Activated CD4-positive, alpha-beta T cell treated with anti-CD3 and anti-CD28 coated beads, Interleukin-2, amount 50 U/mL, for 1 hour (primary cell): ENCODE results near the gene SLC39A7.

ENCODE experiments used
- DNase-seq: peaks from one replicate; pipeline ENCODE4 v3.0.0-alpha.2; 2020

SLC39A7 gene

DNA sequence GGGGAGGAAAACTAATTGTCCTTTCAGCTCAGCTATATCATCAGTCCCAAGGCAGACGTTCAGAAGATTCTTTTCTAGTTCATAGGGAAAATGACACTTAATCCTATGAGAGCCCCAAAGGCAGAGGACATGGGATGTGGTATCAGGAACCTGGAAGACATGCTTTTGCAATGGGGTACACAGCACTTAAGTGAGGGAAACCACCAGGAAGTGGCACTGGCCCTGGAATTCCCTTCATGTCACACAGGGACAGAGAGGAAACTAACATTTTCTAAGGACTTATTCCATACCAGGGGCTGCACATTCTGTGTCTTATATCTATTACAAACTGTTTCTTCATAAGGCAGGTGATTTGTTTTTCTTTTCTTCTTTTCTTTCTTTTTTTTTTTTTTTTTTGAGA, 42.8 kb downstream of the SLC39A7 start:
- no peak for DNase-seq

DNA sequence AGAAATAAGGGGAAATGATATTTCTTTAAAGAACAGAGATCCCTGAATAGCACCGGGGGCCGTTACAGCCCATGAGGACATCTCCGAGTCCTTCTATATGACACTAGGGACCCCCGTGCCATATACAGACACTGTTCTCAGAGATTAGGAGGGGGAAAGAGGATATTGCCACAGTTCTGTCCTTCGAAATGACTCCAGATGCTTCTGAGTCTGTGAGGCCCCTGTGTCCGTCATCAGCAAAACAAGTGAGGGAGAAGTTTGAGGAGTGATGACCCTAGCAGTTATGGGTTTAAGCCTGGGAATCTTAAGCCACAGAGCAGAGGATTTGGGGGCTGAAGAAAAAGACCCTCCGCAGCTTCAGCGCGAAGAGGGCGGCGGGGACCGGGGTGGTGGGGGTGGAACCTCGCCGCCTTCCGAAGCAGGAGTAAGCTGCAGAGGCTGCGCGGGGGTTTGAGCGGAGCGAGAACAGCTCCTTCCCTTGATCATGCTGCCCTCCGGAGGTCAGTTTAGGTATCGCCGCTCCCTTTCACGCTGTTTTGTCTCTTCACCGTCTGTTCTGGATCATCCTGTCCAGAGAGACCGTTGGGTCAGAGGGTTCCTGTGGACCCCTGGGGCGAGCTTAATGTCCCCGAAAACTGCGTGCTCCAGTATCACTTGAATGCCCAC, 47.4 kb downstream of the SLC39A7 start:
- DNase-seq, result peak; percentile 92

DNA sequence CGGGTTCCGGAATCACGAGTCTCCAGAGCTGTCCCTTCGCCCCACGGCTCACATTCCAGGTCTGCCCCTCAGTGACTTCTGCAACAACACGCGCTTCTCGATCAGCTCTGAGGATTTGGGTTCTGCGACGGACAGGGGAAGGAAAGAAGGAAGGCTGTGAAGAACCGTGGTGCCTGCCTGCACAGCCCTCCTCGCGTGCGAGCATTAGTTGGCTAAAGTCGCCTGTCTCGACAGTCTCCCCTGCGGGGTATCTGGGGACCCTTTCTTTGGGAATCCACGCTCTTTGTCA, 47.9 kb downstream of the SLC39A7 start:
- DNase-seq, result no peak

DNA sequence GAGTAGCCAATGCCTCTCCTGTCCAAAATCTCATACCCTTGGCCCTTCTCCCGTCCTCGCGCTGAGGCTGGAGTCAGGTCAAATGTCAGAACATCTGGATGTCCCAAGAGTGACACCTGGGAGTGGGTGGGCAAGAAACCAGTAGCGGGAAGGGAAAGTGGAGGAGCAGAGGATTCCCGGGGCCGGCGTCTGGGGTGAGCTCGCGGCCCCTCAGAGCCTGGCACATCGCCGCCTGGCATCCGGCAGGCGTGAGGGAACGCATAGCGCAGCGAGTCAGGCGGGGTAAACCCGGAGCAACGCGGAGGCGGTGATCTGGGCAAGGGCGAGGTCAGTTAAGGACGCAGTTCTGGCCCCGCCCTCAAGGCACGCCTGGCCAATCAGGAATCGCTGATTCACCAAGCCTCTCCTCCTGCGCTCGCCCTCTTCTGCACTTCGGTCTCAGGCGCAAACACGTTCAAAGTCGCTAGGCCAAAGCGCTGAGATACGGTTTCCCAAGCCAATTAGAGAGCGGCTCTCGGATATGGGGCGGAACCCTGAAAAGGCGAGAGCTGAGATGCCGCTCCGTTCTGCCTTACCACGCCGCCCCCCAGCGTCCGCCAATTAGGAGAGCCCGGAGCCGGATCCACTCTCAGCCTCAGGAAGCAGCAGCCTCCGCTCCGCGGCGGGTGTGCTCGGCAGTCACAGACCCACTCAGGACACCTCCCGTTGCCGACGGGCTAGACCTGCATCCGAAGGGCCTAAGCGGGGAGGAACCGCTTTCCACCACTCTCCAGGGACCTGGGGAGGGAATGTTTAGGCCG, 48.5 kb downstream of the SLC39A7 start:
- DNase-seq, result peak; percentile 91

DNA sequence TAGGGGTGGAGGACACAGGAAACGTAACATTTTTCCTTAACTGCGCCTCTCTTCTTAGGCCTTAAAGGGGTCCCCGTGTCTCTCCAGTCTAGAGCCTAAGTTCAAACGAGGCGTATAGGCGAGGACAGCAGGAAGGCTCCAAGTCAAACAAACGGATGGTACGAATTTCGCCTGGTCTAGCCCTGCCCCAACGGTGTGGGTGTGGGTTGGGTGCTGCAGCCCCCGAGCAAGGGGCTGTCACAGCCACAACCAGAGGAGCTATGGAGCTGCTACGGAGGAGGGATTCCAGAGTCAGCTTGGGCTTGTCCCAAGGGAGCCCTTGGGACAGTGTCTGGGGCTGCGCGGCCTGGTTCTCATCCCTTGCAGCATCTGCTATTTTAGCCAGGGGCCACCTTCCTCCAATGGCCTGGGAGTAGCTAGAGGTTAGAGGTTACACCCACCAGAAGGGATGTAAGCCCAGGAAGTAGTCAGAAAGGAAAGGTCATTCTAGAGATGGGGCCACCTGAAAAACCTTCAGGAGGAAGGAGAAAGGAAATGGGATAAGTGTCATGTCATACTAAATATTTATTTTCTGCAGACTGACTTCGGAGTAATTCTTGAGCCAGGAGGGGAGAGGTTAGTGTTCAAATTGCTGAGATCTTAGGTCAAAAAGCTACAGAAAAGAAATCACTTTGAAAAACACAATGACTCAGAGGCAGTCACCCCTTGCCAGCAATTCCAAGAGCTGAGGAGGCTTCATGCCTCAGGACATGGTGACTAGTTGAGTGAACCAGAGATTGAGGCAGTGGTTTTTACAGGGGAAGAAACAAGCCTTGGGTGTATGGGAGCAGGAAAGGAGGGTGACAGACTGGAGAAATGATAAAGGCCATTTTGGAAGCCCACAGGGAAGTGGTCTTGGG, 49.3 kb downstream of the SLC39A7 start:
- peak; percentile 4 for DNase-seq

DNA sequence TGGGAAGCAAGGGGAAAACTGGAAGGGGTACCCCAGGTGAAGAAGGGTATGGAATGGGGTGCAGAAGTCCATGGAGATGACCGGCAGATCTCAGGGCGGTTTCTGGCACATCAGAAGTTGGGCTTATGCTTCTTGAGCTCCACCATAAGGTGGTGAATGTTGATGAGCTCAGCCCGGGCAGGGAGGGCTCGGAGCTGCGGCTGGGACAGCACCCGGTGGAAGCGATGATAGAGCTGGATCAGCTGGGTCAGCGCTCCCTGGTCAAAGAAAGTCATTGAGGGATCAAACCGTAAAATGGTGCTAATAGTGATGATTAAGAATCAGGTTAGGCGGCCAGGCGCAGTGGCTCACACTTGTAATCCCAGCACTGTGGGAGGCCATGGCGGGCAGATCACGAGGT, 50.1 kb downstream of the SLC39A7 start:
- no peak for DNase-seq

DNA sequence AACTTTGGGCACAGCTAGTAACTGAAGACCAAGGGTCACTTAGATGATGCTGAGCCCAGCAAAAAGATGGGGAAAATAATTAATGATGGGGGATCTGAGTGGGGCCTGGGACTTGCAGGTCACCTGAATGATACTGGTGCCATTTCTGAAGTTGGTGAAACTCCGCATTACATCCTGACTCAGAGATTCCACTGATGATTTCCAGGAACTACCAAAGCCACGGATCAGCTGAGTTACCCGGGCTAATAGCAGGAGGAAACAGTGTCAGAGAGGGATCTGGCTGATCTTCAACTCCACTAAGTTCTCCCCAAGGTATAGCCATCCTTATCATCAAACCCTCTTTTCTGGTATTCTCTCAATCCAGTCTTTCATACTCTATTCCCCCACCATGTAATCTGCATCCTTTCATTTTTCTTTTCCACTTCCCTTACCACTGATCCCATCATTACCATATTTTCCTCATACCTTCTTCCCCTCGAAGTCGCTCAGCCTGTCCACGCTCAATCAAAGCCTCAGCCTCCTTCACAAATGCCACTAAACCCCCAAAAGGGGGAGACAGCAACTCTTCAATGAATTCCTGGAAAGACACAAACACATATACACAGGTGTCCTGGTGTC, 50.8 kb downstream of the SLC39A7 start:
- no peak for DNase-seq

DNA sequence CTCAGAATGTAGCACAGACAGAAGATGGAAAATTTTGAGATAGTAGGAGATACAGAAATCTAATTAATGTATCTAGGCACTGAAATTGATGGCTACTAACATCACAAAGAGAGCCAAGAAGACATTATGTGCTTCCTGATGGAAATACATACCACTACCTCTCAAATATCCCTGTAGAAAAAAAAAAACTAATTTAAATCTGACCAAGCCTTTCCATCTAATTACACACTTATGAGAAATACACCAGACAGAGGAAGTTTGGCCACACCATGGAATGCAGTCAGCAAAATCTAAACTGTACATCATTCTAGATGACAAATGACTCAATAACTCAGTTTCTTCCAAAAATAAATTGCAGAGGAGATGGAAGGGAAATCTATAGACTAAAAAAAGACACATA, 52.1 kb downstream of the SLC39A7 start:
- no peak for DNase-seq
